SK-N-MC (cell line): ENCODE data around the gene TMEM45A.

Experiments used
- EZH2 ChIP-seq: fragments of 200-600 bp; sonication (generic); IDR thresholded peaks from one replicate; pipeline ENCODE4 v1.6.1; 2017; ENCODE audit warnings: antibody characterized with exemption
- FOXP2 ChIP-seq: optimal IDR thresholded peaks from 2 replicates; pipeline ENCODE3; 2011; ENCODE audit warnings: mild to moderate bottlenecking, moderate library complexity; ENCODE audit not compliant: insufficient read depth; ENCODE audit errors: extremely low read length, control extremely low read depth
- POLR2AphosphoS5 ChIP-seq: IDR thresholded peaks from 2 replicates; pipeline ENCODE4 v1.6.1; 2012; ENCODE audit warnings: mild to moderate bottlenecking, low read depth, low read length, borderline replicate concordance

DNA sequence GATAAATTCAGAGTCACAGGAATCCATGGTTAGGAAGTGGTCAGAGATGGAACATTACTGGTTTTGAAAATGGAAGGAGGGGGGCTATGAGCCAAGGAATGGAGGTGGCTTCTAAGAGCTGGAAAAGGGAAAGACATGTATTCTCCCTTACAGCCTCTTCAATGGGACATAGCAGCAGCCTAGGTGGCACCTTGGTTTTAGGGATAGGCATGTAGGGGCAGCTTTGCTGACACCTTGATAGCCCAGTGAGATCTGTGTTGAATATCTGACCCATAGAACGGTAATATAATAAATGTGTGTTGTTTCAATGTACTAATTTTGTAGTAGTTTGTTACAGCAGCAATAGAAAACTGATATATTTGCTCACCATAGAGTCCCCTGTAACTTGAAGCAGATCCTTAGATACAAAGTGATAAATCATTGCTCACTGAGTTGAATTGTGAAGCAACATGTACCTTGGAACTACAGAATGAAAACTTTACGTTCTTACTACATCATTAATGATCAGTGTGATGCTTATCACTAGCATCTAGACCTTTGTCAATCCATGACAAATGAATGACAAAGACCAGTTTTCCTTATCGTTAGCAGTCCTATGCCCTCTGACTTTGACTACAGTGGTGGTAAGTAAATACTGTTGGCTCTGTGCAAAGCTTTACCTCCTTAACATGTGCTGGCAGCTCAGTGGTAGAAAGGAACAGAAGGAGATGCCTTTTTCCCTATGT is 53.8 kb downstream of the TMEM45A start:
- TF ChIP-seq POLR2AphosphoS5, result no peak
- no peak for TF ChIP-seq EZH2
- no peak for TF ChIP-seq FOXP2
